GM23338 (cell line): Measurements from ENCODE around the gene F11R. TPM values are rescaled to one million over a fixed set of nuclear protein-coding genes. Genes with fewer than 3 reads are reported as not detected.

Experiments
- ATAC-seq: fragments of 200-7000 bp; cut with Tn5 transposase; 3 replicates; pipeline ENCODE4 v1.9.1; 2020
- DNase-seq: peaks from one replicate; pipeline ENCODE4 v3.0.0-alpha.2; 2015; ENCODE audit warnings: low spot score
- H2AFZ ChIP-seq: fragments of 200-600 bp; sonication (generic); 2 replicates; pipeline ENCODE4 v1.8.0; 2016; ENCODE audit warnings: antibody characterized with exemption, mild to moderate bottlenecking, moderate library complexity
- H3F3A ChIP-seq: fragments of 200-600 bp; sonication (generic); replicated peaks from 2 replicates; pipeline ENCODE4 v1.8.0; 2017; ENCODE audit warnings: antibody characterized with exemption, mixed run types, low read depth
- H3K27ac ChIP-seq: fragments of 200-600 bp; sonication (generic); 2 replicates; pipeline ENCODE4 v1.6.1; 2016; ENCODE audit warnings: low read depth
- H3K27me3 ChIP-seq: fragments of 200-600 bp; sonication (generic); 2 replicates; pipeline ENCODE4 v1.8.0; 2016; ENCODE audit warnings: mild to moderate bottlenecking, mixed run types, moderate library complexity; ENCODE audit not compliant: insufficient read depth
- H3K36me3 ChIP-seq: fragments of 200-600 bp; sonication (generic); 2 replicates; pipeline ENCODE4 v1.8.0; 2016; ENCODE audit warnings: mild to moderate bottlenecking; ENCODE audit not compliant: insufficient read depth
- H3K4me1 ChIP-seq: fragments of 200-600 bp; sonication (generic); 2 replicates; pipeline ENCODE4 v1.8.0; 2016; ENCODE audit warnings: mild to moderate bottlenecking, moderate library complexity; ENCODE audit not compliant: insufficient read depth
- H3K4me2 ChIP-seq: fragments of 200-600 bp; sonication (generic); 2 replicates; pipeline ENCODE4 v1.7.1; 2017; ENCODE audit warnings: mixed run types
- H3K4me3 ChIP-seq: fragments of 200-600 bp; sonication (generic); 2 replicates; pipeline ENCODE4 v1.6.1; 2016; ENCODE audit warnings: mixed run types
- H3K79me2 ChIP-seq: fragments of 200-600 bp; sonication (generic); replicated peaks from 2 replicates; pipeline ENCODE4 v1.8.0; 2017; ENCODE audit warnings: mild to moderate bottlenecking; ENCODE audit not compliant: insufficient read depth
- H3K9me2 ChIP-seq: fragments of 200-600 bp; sonication (generic); 2 replicates; pipeline ENCODE4 v1.8.0; 2017; ENCODE audit not compliant: insufficient read depth
- H4K20me1 ChIP-seq: fragments of 200-600 bp; sonication (generic); replicated peaks from 2 replicates; pipeline ENCODE4 v1.8.0; 2017; ENCODE audit warnings: mild to moderate bottlenecking; ENCODE audit not compliant: insufficient read depth
- H3K27ac Mint-ChIP-seq: 2 replicates; pipeline ENCODE4 v1.8.0; 2020; ENCODE audit warnings: inconsistent platforms, mild to moderate bottlenecking, moderate library complexity, mixed read lengths
- H3K27me3 Mint-ChIP-seq: 3 replicates; pipeline ENCODE4 v1.8.0; 2022; ENCODE audit warnings: low read depth, mild to moderate bottlenecking, moderate library complexity, mixed read lengths, inconsistent platforms; ENCODE audit not compliant: insufficient read depth, poor library complexity
- H3K36me3 Mint-ChIP-seq: 3 replicates; pipeline ENCODE4 v1.8.0; 2021; ENCODE audit warnings: low read depth, mild to moderate bottlenecking, inconsistent platforms, moderate library complexity, mixed read lengths
- H3K4me1 Mint-ChIP-seq: 3 replicates; pipeline ENCODE4 v1.8.0; 2020; ENCODE audit warnings: mild to moderate bottlenecking, inconsistent platforms, mixed read lengths
- H3K4me3 Mint-ChIP-seq: 3 replicates; pipeline ENCODE4 v1.8.0; 2021; ENCODE audit warnings: moderate library complexity, mild to moderate bottlenecking, inconsistent platforms, mixed read lengths
- H3K9me3 Mint-ChIP-seq: 3 replicates; pipeline ENCODE4 v1.8.0; 2020; ENCODE audit warnings: moderate library complexity, mild to moderate bottlenecking, inconsistent platforms, mixed read lengths
- JUNB ChIP-seq: IDR thresholded peaks from one replicate; pipeline ENCODE4 v1.6.1; 2016; ENCODE audit warnings: antibody characterized with exemption; ENCODE audit not compliant: unreplicated experiment
- STAT1 ChIP-seq: IDR thresholded peaks from one replicate; pipeline ENCODE4 v1.6.1; 2016; ENCODE audit warnings: antibody characterized with exemption; ENCODE audit not compliant: unreplicated experiment
- polyA plus RNA-seq: library from polyadenylated mRNA; unstranded; fragments of >200 nt; fragmentation: Nextera tagmentation; extraction: Ambion mirVana; gene quantifications from 2 replicates; pipeline ENCODE4 v1.2.1, GENCODE V29; 2016
- total RNA-seq: library from RNA; depleted of rRNA; stranded (reverse); fragments of >200 nt; shearing (Covaris generic); gene quantifications from 2 replicates; pipeline ENCODE4 v1.2.3, GENCODE V29; 2014
- TF ChIP-seq, protein P1 (sequence below): fragments of 250-450 bp; sonication (Bioruptor Pico); IDR thresholded peaks from 2 replicates; pipeline ENCODE4 v1.5.0; 2020; ENCODE audit warnings: mild to moderate bottlenecking, moderate library complexity
- TF ChIP-seq, protein P2 (sequence below): IDR thresholded peaks from one replicate; pipeline ENCODE4 v1.6.1; 2018; ENCODE audit warnings: antibody characterized with exemption; ENCODE audit not compliant: unreplicated experiment

F11R gene
- total and polyA plus RNA-seq, 2 experiments from 2014 or later: 51.0 to 169 TPM

DNA sequence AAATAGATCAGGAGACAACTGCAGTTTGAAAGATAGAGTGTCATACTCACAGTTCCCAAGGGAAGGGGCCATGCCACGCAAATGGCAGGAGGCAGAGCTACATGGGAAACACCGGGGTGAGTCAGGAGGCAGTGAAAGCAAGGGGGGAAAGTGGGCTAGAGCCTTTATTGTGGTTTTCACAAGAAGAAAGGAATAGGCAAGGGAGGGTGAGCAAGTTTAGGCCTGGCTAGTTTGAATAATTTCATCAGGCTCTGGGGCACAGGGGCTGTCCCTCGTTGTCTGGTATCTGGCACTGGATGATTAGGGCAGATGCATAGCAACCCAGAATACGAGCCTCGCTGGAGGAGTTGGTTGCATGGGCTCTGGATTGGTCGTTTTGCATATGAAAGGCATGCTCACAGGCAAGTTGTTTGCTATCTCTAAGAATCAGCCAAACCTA, 49.3 kb downstream of the F11R start (continued):
- TF ChIP-seq, protein P1, sequence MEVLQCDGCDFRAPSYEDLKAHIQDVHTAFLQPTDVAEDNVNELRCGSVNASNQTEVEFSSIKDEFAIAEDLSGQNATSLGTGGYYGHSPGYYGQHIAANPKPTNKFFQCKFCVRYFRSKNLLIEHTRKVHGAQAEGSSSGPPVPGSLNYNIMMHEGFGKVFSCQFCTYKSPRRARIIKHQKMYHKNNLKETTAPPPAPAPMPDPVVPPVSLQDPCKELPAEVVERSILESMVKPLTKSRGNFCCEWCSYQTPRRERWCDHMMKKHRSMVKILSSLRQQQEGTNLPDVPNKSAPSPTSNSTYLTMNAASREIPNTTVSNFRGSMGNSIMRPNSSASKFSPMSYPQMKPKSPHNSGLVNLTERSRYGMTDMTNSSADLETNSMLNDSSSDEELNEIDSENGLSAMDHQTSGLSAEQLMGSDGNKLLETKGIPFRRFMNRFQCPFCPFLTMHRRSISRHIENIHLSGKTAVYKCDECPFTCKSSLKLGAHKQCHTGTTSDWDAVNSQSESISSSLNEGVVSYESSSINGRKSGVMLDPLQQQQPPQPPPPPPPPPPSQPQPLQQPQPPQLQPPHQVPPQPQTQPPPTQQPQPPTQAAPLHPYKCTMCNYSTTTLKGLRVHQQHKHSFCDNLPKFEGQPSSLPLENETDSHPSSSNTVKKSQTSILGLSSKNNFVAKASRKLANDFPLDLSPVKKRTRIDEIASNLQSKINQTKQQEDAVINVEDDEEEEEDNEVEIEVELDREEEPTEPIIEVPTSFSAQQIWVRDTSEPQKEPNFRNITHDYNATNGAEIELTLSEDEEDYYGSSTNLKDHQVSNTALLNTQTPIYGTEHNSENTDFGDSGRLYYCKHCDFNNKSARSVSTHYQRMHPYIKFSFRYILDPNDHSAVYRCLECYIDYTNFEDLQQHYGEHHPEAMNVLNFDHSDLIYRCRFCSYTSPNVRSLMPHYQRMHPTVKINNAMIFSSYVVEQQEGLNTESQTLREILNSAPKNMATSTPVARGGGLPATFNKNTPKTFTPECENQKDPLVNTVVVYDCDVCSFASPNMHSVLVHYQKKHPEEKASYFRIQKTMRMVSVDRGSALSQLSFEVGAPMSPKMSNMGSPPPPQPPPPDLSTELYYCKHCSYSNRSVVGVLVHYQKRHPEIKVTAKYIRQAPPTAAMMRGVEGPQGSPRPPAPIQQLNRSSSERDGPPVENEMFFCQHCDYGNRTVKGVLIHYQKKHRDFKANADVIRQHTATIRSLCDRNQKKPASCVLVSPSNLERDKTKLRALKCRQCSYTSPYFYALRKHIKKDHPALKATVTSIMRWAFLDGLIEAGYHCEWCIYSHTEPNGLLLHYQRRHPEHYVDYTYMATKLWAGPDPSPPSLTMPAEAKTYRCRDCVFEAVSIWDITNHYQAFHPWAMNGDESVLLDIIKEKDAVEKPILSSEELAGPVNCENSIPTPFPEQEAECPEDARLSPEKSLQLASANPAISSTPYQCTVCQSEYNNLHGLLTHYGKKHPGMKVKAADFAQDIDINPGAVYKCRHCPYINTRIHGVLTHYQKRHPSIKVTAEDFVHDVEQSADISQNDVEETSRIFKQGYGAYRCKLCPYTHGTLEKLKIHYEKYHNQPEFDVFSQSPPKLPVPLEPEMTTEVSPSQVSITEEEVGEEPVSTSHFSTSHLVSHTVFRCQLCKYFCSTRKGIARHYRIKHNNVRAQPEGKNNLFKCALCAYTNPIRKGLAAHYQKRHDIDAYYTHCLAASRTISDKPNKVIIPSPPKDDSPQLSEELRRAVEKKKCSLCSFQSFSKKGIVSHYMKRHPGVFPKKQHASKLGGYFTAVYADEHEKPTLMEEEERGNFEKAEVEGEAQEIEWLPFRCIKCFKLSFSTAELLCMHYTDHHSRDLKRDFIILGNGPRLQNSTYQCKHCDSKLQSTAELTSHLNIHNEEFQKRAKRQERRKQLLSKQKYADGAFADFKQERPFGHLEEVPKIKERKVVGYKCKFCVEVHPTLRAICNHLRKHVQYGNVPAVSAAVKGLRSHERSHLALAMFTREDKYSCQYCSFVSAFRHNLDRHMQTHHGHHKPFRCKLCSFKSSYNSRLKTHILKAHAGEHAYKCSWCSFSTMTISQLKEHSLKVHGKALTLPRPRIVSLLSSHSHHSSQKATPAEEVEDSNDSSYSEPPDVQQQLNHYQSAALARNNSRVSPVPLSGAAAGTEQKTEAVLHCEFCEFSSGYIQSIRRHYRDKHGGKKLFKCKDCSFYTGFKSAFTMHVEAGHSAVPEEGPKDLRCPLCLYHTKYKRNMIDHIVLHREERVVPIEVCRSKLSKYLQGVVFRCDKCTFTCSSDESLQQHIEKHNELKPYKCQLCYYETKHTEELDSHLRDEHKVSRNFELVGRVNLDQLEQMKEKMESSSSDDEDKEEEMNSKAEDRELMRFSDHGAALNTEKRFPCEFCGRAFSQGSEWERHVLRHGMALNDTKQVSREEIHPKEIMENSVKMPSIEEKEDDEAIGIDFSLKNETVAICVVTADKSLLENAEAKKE (CRISPR knock-in tag): no peak

DNA sequence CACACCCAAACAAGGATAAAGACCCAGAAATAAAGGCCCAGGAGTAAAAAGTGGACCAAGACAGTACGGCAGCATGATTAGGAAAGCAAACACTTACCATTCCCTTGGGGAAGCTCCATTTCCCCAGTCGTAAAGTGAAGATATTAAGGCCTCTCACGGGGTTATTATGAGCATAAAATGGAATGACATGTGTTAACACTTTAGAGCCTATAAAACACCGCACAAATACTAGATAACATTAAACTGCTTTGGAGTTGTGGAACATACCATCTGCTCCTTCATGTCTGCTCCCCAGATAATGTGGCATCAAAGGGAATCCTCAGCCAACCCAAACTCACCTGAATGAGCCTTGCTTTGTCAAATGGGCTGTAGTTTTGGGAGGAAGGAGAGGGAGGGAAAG, 57.4 kb downstream of the F11R start:
- ATAC-seq: no peak
- no peak overlapping the region for H3K4me3 Mint-ChIP-seq
- no peaks in the 10 kb centered on the region for H3K36me3 Mint-ChIP-seq
- Histone ChIP-seq H3K4me2 (no peak overlapping the region), H3K27ac (no peak overlapping the region), H3K79me2 (no peaks in the 10 kb centered on the region), H3K27me3 (no peaks in the 10 kb centered on the region), H4K20me1 (no peaks in the 10 kb centered on the region), H3K36me3 (no peaks in the 10 kb centered on the region), H2AFZ (no peak overlapping the region; the same call in 1 of the 2 replicates), H3K4me3 (no peak overlapping the region), H3K4me1 (peaks cover 9% of the 10 kb centered on the region), H3K9me2 (no peaks in the 10 kb centered on the region), H3F3A (no peaks in the 10 kb centered on the region)
- H3K27me3 Mint-ChIP-seq: peaks cover 6% of the 10 kb centered on the region
- no peaks in the 10 kb centered on the region for H3K9me3 Mint-ChIP-seq
- no peak overlapping the region for H3K27ac Mint-ChIP-seq
- no peak for DNase-seq
- H3K4me1 Mint-ChIP-seq: peaks cover 10% of the 10 kb centered on the region; the same call in 2 of the 3 replicates
- TF ChIP-seq JUNB: no peak
- no peak for TF ChIP-seq STAT1
- TF ChIP-seq, protein P2, sequence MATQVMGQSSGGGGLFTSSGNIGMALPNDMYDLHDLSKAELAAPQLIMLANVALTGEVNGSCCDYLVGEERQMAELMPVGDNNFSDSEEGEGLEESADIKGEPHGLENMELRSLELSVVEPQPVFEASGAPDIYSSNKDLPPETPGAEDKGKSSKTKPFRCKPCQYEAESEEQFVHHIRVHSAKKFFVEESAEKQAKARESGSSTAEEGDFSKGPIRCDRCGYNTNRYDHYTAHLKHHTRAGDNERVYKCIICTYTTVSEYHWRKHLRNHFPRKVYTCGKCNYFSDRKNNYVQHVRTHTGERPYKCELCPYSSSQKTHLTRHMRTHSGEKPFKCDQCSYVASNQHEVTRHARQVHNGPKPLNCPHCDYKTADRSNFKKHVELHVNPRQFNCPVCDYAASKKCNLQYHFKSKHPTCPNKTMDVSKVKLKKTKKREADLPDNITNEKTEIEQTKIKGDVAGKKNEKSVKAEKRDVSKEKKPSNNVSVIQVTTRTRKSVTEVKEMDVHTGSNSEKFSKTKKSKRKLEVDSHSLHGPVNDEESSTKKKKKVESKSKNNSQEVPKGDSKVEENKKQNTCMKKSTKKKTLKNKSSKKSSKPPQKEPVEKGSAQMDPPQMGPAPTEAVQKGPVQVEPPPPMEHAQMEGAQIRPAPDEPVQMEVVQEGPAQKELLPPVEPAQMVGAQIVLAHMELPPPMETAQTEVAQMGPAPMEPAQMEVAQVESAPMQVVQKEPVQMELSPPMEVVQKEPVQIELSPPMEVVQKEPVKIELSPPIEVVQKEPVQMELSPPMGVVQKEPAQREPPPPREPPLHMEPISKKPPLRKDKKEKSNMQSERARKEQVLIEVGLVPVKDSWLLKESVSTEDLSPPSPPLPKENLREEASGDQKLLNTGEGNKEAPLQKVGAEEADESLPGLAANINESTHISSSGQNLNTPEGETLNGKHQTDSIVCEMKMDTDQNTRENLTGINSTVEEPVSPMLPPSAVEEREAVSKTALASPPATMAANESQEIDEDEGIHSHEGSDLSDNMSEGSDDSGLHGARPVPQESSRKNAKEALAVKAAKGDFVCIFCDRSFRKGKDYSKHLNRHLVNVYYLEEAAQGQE: no peak
- TF ChIP-seq, protein P1 (CRISPR knock-in tag): no peak
